Psoas muscle (tissue), 8 donors: Measurements from ENCODE around the gene PHLDB2. TPM values are rescaled to one million over a fixed set of nuclear protein-coding genes. Genes with fewer than 3 reads are reported as not detected.

Source experiments
- ATAC-seq, 4 donors: fragments of 200-7000 bp; cut with Tn5 transposase; one replicate each; pipeline ENCODE4 v1.9.1; 2020; ENCODE audit warnings: moderate library complexity in 3 of 4, mild to moderate bottlenecking in 2 of 4
- DNase-seq, 2 donors: peaks; one replicate each; pipeline ENCODE4 v3.0.0-alpha.2; 2020
- H3K27ac ChIP-seq: fragments of 200-600 bp; one replicate; pipeline ENCODE4 v1.8.0; 2022
- H3K27me3 ChIP-seq, 3 donors: fragments of 200-600 bp in 1 of 3; one replicate each; pipeline versions ENCODE4 v1.6.1 to v1.8.0; 2013 to 2022; ENCODE audit warnings: low read length in 2 of 3, mild to moderate bottlenecking in 2 of 3, moderate library complexity in 1 of 3; ENCODE audit not compliant: insufficient read depth in 3 of 3
- H3K36me3 ChIP-seq, 2 donors: fragments of 200-600 bp in 1 of 2; one replicate each; pipeline versions ENCODE4 v1.6.1 to v1.8.0; 2013 to 2022; ENCODE audit warnings: low read depth in 1 of 2, mild to moderate bottlenecking in 1 of 2, moderate library complexity in 1 of 2; ENCODE audit not compliant: insufficient read depth in 1 of 2
- H3K4me1 ChIP-seq: fragments of 200-600 bp; one replicate; pipeline ENCODE4 v1.8.0; 2022
- H3K4me3 ChIP-seq: fragments of 200-600 bp; one replicate; pipeline ENCODE4 v1.8.0; 2022; ENCODE audit warnings: mild to moderate bottlenecking
- H3K9me3 ChIP-seq: fragments of 200-600 bp; one replicate; pipeline ENCODE4 v1.8.0; 2022
- CTCF ChIP-seq: fragments of 200-600 bp; IDR thresholded peaks from one replicate; pipeline ENCODE4 v1.8.0; 2022; ENCODE audit warnings: antibody characterized with exemption
- WGBS, 3 donors: extraction: QIAGEN DNeasy Blood & Tissue Kit; methylation state at CpG; one replicate each; pipeline versions ENCODE4 v1.1.6 to v1.1.7; 2013; 5-methylcytosine and 5-hydroxymethylcytosine counted together
- intact Hi-C, 2 donors: fragments of 100-400 bp; cut with DNase I; formaldehyde crosslinking; loops; one replicate each; pipeline versions ENCODE4 v1.11.0 to v1.14.2; 2022
- polyA plus RNA-seq, 3 donors: library from polyadenylated mRNA; stranded (reverse); fragments of 200-250 nt; gene quantifications; one replicate each; pipeline ENCODE4 v1.2.3, GENCODE V29; 2013
- total RNA-seq, 4 donors: library from RNA; stranded (reverse); fragmentation: NEBNext Ultra II Directional in 2 of 4; extraction: Animal tissue kit (Norgen Biotek cat#: 25700) in 2 of 4; gene quantifications; one replicate each; pipeline versions ENCODE4 v1.2.1 to v1.2.4, GENCODE V29; 2021 to 2023
- donor health status: healthy with polysubstance abuse.
- donor health status: DM: no; HTN: no; CAD: no; lungs with moderate emphysema.
- donor health status: Bipolar disorder and iron deficiency.
- donor health status: healthy.
- donor health status: DM: yes; HTN: yes; CAD: no.
- donor health status: DM: no; HTN: no; CAD: no.
- donor health status: DM: no; HTN: no; CAD: no.
- donor health status: DM: yes; HTN: yes; CAD: no.

Gene PHLDB2
- total and polyA plus RNA-seq, 7 donors: 2.9 to 8.5 (median 5.6) TPM

DNA sequence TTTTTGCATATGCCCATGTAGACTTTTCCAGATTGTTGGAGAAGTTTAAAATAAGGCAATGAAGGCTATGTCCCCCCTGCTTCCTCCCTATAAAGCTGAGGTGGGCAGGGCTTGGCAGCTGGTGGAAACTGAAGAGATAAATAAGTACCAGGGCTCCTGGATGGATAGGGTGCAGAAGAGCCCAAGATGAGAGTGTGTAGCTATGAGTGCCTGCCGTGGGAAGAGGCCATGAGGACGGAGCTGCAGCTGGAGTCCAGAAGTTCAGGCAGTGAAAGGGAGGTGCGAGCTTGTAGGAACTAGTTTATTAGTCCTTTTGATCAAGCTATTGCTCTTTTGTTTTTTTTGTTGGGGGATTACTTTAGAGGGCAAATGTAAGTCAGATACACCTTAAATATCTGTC, 52.4 kb downstream of the PHLDB2 start:
- no peak for ATAC-seq
- TF ChIP-seq CTCF: no peak
- 64 to 78% (median 76%) methylated on average over 3 of the region's 3 CpGs for WGBS, 3 donors
- intact Hi-C loops: no loop called here
- Histone ChIP-seq H3K36me3 (no peaks in the 10 kb centered on the region), H3K9me3 (no peaks in the 10 kb centered on the region), H3K27ac (no peak overlapping the region), H3K4me3 (no peak overlapping the region), H3K4me1 (no peaks in the 10 kb centered on the region), H3K27me3 (no peaks in the 10 kb centered on the region)
- no peak for DNase-seq

GRCh38 chr3:111913163-111913763, 54.2 kb downstream of the PHLDB2 start:
- intact Hi-C loops: no loop called here
- DNase-seq (no peak), ATAC-seq (no peak)
- H3K9me3 ChIP-seq: no peaks in the 10 kb centered on the region
- H3K27me3 ChIP-seq: no peaks in the 10 kb centered on the region
- WGBS, 3 donors: 63 to 67% (median 64%) methylated on average over 8 of the region's 8 CpGs
- no peaks in the 10 kb centered on the region for H3K36me3 ChIP-seq
- no peaks in the 10 kb centered on the region for H3K4me1 ChIP-seq
- H3K4me3 ChIP-seq: no peak overlapping the region
- no peak overlapping the region for H3K27ac ChIP-seq
- TF ChIP-seq CTCF: no peak

DNA sequence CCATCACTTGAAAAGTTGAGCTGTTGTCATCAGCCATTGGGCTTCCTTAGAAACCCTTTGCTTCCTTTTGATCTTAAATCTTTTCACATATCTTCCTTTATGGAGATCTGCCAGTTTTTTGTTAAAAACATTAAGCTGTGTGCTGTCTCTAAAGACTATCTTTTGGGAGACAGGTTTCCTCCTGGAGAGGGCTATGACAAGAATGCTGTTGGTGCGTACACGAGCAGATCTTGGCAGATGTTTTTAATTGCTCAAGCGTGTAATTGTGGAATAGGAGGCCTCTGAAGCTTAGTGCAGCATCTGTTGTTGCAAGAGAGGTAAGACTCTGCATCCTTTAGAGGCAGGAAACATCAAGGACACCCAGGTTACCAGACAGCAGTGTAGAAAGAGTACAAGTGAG, 56.8 kb downstream of the PHLDB2 start:
- Histone ChIP-seq H3K27me3 (no peaks in the 10 kb centered on the region), H3K9me3 (no peaks in the 10 kb centered on the region), H3K4me1 (no peaks in the 10 kb centered on the region), H3K36me3 (peaks cover 0 to 7% of the 10 kb centered on the region in 2 donors), H3K27ac (no peak overlapping the region), H3K4me3 (no peak overlapping the region)
- 34 to 45% (median 38%) methylated on average over 3 of the region's 3 CpGs for WGBS, 3 donors
- ATAC-seq (no peak), DNase-seq (no peak)
- intact Hi-C loops: no loop called here
- no peak for TF ChIP-seq CTCF

- intact Hi-C loops: no loop called here
- Histone ChIP-seq H3K36me3 (peaks cover 0 to 7% of the 10 kb centered on the region in 2 donors), H3K27ac (no peak overlapping the region), H3K9me3 (no peaks in the 10 kb centered on the region), H3K4me3 (no peak overlapping the region), H3K4me1 (no peaks in the 10 kb centered on the region), H3K27me3 (no peaks in the 10 kb centered on the region)
- DNase-seq (no peak), ATAC-seq (no peak)
- no peak for TF ChIP-seq CTCF
- WGBS, 3 donors: 36 to 44% (median 38%) methylated on average over 1 of the region's 1 CpG
These were observed 58.2 kb downstream of the PHLDB2 start for GRCh38 chr3:111917300-111917699.
